ENCODE results near the gene SMAD4. TPM values are rescaled to one million over a fixed set of nuclear protein-coding genes. Genes with fewer than 3 reads are reported as not detected.

The SMAD4 gene
- total and polyA plus RNA-seq, 2 donors (not counting 3 experiments of a cell fraction or from before 2014, with no cell fraction given), result 63.5 to 82.8 TPM

- intact Hi-C loops (cut with micrococcal nuclease) (no loop called here), dilution Hi-C loops (cut with MboI; ENCODE audit: extremely low pct_ligation_motif_present, low sequenced_read_pairs) (no loop called here)
- POLR2A ChIA-PET, result no interaction called here
- Histone ChIP-seq H3K79me2 (ENCODE audit: control insufficient read depth, insufficient read depth, low read length) (peaks cover 11% of the 10 kb centered on the region), H3K9me1 (replicated peaks; ENCODE audit: control insufficient read depth, extremely low read depth, insufficient read depth, low read length) (no peaks in the 10 kb centered on the region), H4K20me1 (replicated peaks; ENCODE audit: control insufficient read depth, extremely low read depth, insufficient read depth, low read length) (peaks cover 4% of the 10 kb centered on the region), H2AFZ (ENCODE audit: low read depth, low read length) (no peak overlapping the region), H3K4me2 (ENCODE audit: insufficient read depth, low read length) (no peak overlapping the region), H3K36me3 (ENCODE audit: control insufficient read depth in 2 of 2, extremely low read depth in 1 of 2, insufficient read depth in 2 of 2, low read length in 2 of 2) (peaks cover 0 to 14% of the 10 kb centered on the region in 2 experiments), H3K27me3 (ENCODE audit: control insufficient read depth in 2 of 2, insufficient read depth in 2 of 2, low read length in 2 of 2) (no peaks in the 10 kb centered on the region), H3K9me3 (replicated peaks; ENCODE audit: control insufficient read depth, insufficient read depth, low read length) (no peaks in the 10 kb centered on the region), H3K4me3 (replicated peaks in 1 of 3; ENCODE audit: insufficient read depth in 1 of 3, low read depth in 1 of 3, low read length in 3 of 3) (no peak overlapping the region), H3K9ac (replicated peaks; ENCODE audit: extremely low read depth, insufficient read depth, low read length) (no peak overlapping the region), H3K27ac (ENCODE audit: insufficient read depth, low read depth, low read length) (no peak overlapping the region), H3K4me1 (ENCODE audit: control insufficient read depth, extremely low read depth, insufficient read depth, low read length) (no peaks in the 10 kb centered on the region)
- DNase-seq (ENCODE audit: low read depth, low spot score) (no peak), FAIRE-seq (no peak)
- no TSS peak for BruUV-seq (replicated peaks)
- CTCF ChIA-PET, result interaction anchor here (1.0 kb wide), 1 partner anchor 15 kb away, joined by 5 read pairs; no protein-coding TSS in a partner anchor
- no peak for TF ChIP-seq JUN (IDR thresholded peaks at IDR 0.05; ENCODE audit: borderline replicate concordance, insufficient read depth, insufficient read length, low read depth)
- no peak for TF ChIP-seq EZH2 (IDR thresholded peaks at IDR 0.05; ENCODE audit: borderline replicate concordance, low read depth, low read length, severe bottlenecking)
- TF ChIP-seq GATA2 (IDR thresholded peaks at IDR 0.05; ENCODE audit: insufficient read depth, insufficient read length, low read depth, low read length), result no peak
- TF ChIP-seq MYC (IDR thresholded peaks at IDR 0.05; ENCODE audit: low read depth, low read length), result no peak
- TF ChIP-seq POLR2A (IDR thresholded peaks at IDR 0.05; ENCODE audit: low read depth, low read length), result no peak
- TF ChIP-seq CTCF (IDR thresholded peaks at IDR 0.05; ENCODE audit: extremely low read depth in 1 of 2, insufficient read depth in 1 of 2, low read depth in 1 of 2, low read length in 2 of 2), result no peak
- TF ChIP-seq FOS (IDR thresholded peaks at IDR 0.05; ENCODE audit: borderline replicate concordance, insufficient read depth, low read length), result no peak
- no peak for TF ChIP-seq POLR2AphosphoS5 (IDR thresholded peaks at IDR 0.05; ENCODE audit: insufficient read depth, low read depth, low read length)
- TF ChIP-seq MAX (IDR thresholded peaks at IDR 0.05; ENCODE audit: insufficient read depth, insufficient read length), result no peak
Measured at GRCh38 chr18:51066273-51066672, 36.3 kb downstream of the SMAD4 start.
